Measurements from ENCODE around the gene ZAR1.
A peak's percentile ranks its signal among the peaks of the same experiment; 100 is the strongest.

Gene ZAR1

GRCh38 chr4:48475770-48476169 lies 14.3 kb upstream of the ZAR1 start:
- H3K4me3 ChIP-seq (ENCODE audit: low read depth, low read length): no peak overlapping the region
- no peak for TF ChIP-seq CTCF (conservative IDR thresholded peaks at IDR 0.05; ENCODE audit: low read depth, low read length)
- DNase-seq (ENCODE audit: low read depth): no peak

- H3K4me3 ChIP-seq (ENCODE audit: low read depth, low read length): no peak overlapping the region
- DNase-seq (ENCODE audit: low read depth): no peak
- no peak for TF ChIP-seq CTCF (conservative IDR thresholded peaks at IDR 0.05; ENCODE audit: low read depth, low read length)
Measured at GRCh38 chr4:48478273-48478672, 11.8 kb upstream of the ZAR1 start.

- DNase-seq (ENCODE audit: low read depth): no peak
- no peak for TF ChIP-seq CTCF (conservative IDR thresholded peaks at IDR 0.05; ENCODE audit: low read depth, low read length)
- H3K4me3 ChIP-seq (ENCODE audit: low read depth, low read length): no peak overlapping the region
Measured at GRCh38 chr4:48481581-48481980, 8.5 kb upstream of the ZAR1 start.

- no peak for DNase-seq (ENCODE audit: low read depth)
- no peak for TF ChIP-seq CTCF (conservative IDR thresholded peaks at IDR 0.05; ENCODE audit: low read depth, low read length)
- peak within 1 kb of the TSS; percentile 18 for H3K4me3 ChIP-seq (ENCODE audit: low read depth, low read length)
Measured at GRCh38 chr4:48483006-48483776, 6.9 kb upstream of the ZAR1 start, which contains the start of gene SLC10A4. SLC10A4 (plus strand) TSS chr4:48483343; CDS start chr4:48483562, 219 bp downstream.

GRCh38 chr4:48483777-48484493 lies 6.1 kb upstream of the ZAR1 start:
- no peak overlapping the region for H3K4me3 ChIP-seq (ENCODE audit: low read depth, low read length)
- TF ChIP-seq CTCF (conservative IDR thresholded peaks at IDR 0.05; ENCODE audit: low read depth, low read length): no peak
- DNase-seq (ENCODE audit: low read depth): no peak

- TF ChIP-seq CTCF (conservative IDR thresholded peaks at IDR 0.05; ENCODE audit: low read depth, low read length): no peak
- DNase-seq (ENCODE audit: low read depth): no peak
Measured at GRCh38 chr4:48484494-48485168, 5.4 kb upstream of the ZAR1 start.

More at GRCh38 chr4:48484494-48485168, 5.4 kb upstream of the ZAR1 start:
- H3K4me3 ChIP-seq (ENCODE audit: low read depth, low read length): no peak overlapping the region

Measured in choroid plexus epithelial cell (primary cell).